CD14-positive monocyte (primary cell): Measurements from ENCODE around the gene CTNNA3. TPM values are rescaled to one million over a fixed set of nuclear protein-coding genes. Genes with fewer than 3 reads are reported as not detected.

Experiments
- DNase-seq, 3 donors: peaks; one replicate each; pipeline ENCODE4 v3.0.0-alpha.2; 2011 to 2022
- H2AFZ ChIP-seq: 2 replicates; pipeline ENCODE4 v1.6.0; 2012; ENCODE audit warnings: mild to moderate bottlenecking, low read depth, low read length, inconsistent platforms; ENCODE audit not compliant: insufficient read depth, poor library complexity, severe bottlenecking
- H3K27ac ChIP-seq, 2 donors: 1 replicate in 1 of 2; 2 replicates in 1 of 2; pipeline ENCODE4 v1.5.1; 2012 to 2013; ENCODE audit warnings: low read length in 2 of 2, control low read depth in 1 of 2, inconsistent platforms in 1 of 2, low read depth in 1 of 2, mild to moderate bottlenecking in 1 of 2
- H3K27me3 ChIP-seq, 2 donors: one replicate each; pipeline versions ENCODE4 v1.6.0 to v1.6.1; 2011 to 2013; ENCODE audit warnings: low read length in 2 of 2; ENCODE audit not compliant: control insufficient read depth in 2 of 2, insufficient read depth in 2 of 2
- H3K36me3 ChIP-seq, 2 donors: replicated peaks in 1 of 2; 1 replicate in 1 of 2; 2 replicates in 1 of 2; pipeline versions ENCODE4 v1.5.1 to v1.6.1; 2012 to 2013; ENCODE audit warnings: low read length in 2 of 2, control low read depth in 1 of 2, inconsistent platforms in 1 of 2, mild to moderate bottlenecking in 1 of 2; ENCODE audit not compliant: insufficient read depth in 2 of 2, control insufficient read depth in 1 of 2
- H3K4me1 ChIP-seq, 2 donors: 1 replicate in 1 of 2; 2 replicates in 1 of 2; pipeline versions ENCODE4 v1.5.1 to v1.6.1; 2012 to 2013; ENCODE audit warnings: low read length in 2 of 2, control low read depth in 1 of 2, inconsistent platforms in 1 of 2, mild to moderate bottlenecking in 1 of 2, moderate library complexity in 1 of 2; ENCODE audit not compliant: insufficient read depth in 2 of 2, control insufficient read depth in 1 of 2
- H3K4me2 ChIP-seq: replicated peaks from 2 replicates; pipeline ENCODE3; 2012; ENCODE audit warnings: low read length, moderate library complexity, mild to moderate bottlenecking; ENCODE audit not compliant: poor library complexity, severe bottlenecking; ENCODE audit errors: extremely low read depth
- H3K4me3 ChIP-seq, 3 experiments: fragments of 200-600 bp in 1 of 3; sonication (generic) in 1 of 3; replicated peaks in 1 of 3; 1 replicate in 2 of 3; 2 replicates in 1 of 3; pipeline ENCODE4 v1.5.1; 2011 to 2013; ENCODE audit warnings: low read length in 3 of 3, mild to moderate bottlenecking in 3 of 3, control low read depth in 2 of 3, low read depth in 2 of 3, inconsistent platforms in 1 of 3, moderate library complexity in 1 of 3
- H3K79me2 ChIP-seq: 2 replicates; pipeline ENCODE4 v1.6.0; 2012; ENCODE audit warnings: mild to moderate bottlenecking, control low read depth, inconsistent platforms, low read length, moderate library complexity; ENCODE audit not compliant: insufficient read depth
- H3K9ac ChIP-seq: 2 replicates; pipeline ENCODE4 v1.6.0; 2017; ENCODE audit warnings: low read length, mild to moderate bottlenecking; ENCODE audit not compliant: insufficient read depth, poor library complexity, severe bottlenecking
- H3K9me3 ChIP-seq, 2 donors: replicated peaks in 1 of 2; 1 replicate in 1 of 2; 2 replicates in 1 of 2; pipeline versions ENCODE4 v1.5.1 to v1.6.1; 2012 to 2013; ENCODE audit warnings: low read length in 2 of 2, control low read depth in 1 of 2; ENCODE audit not compliant: control insufficient read depth in 1 of 2, insufficient read depth in 1 of 2
- H4K20me1 ChIP-seq: 2 replicates; pipeline ENCODE4 v1.6.0; 2012; ENCODE audit warnings: mild to moderate bottlenecking, low read length, control low read depth, moderate library complexity; ENCODE audit not compliant: insufficient read depth
- H3K27ac Mint-ChIP-seq, 7 donors: one replicate each; pipeline ENCODE4 v1.8.0; 2020; ENCODE audit warnings: mild to moderate bottlenecking in 7 of 7, mixed read lengths in 7 of 7, moderate library complexity in 6 of 7, inconsistent platforms in 2 of 7
- H3K27me3 Mint-ChIP-seq, 3 donors: one replicate each; pipeline ENCODE4 v1.8.0; 2021 to 2022; ENCODE audit warnings: low read depth in 3 of 3, mild to moderate bottlenecking in 3 of 3, mixed read lengths in 3 of 3, moderate library complexity in 3 of 3, inconsistent platforms in 1 of 3
- H3K36me3 Mint-ChIP-seq, 2 donors: one replicate each; pipeline ENCODE4 v1.8.0; 2020; ENCODE audit warnings: mixed read lengths in 2 of 2, inconsistent platforms in 1 of 2, mild to moderate bottlenecking in 1 of 2
- H3K4me1 Mint-ChIP-seq: one replicate; pipeline ENCODE4 v1.8.0; 2020; ENCODE audit warnings: mild to moderate bottlenecking, mixed read lengths
- H3K4me3 Mint-ChIP-seq, 2 donors: one replicate each; pipeline ENCODE4 v1.8.0; 2020; ENCODE audit warnings: mild to moderate bottlenecking in 2 of 2, mixed read lengths in 2 of 2, moderate library complexity in 1 of 2
- H3K9me3 Mint-ChIP-seq, 7 donors: one replicate each; pipeline ENCODE4 v1.8.0; 2020 to 2022; ENCODE audit warnings: mixed read lengths in 7 of 7, mild to moderate bottlenecking in 6 of 7, moderate library complexity in 6 of 7, inconsistent platforms in 2 of 7
- CTCF ChIP-seq: fragments of 200-600 bp; IDR thresholded peaks from one replicate; pipeline ENCODE4 v1.8.0; 2022; ENCODE audit warnings: antibody characterized with exemption, mild to moderate bottlenecking
- WGBS: methylation state at CpG from one replicate; pipeline ENCODE4 v1.1.5; 2013; ENCODE audit warnings: missing lambda C conversion rate; ENCODE audit not compliant: insufficient coverage; 5-methylcytosine and 5-hydroxymethylcytosine counted together
- intact Hi-C, 2 donors: fragments of 100-400 bp; cut with micrococcal nuclease; formaldehyde crosslinking; loops; one replicate each; pipeline versions ENCODE4 v1.15.0 to v1.15.1; 2023
- polyA plus RNA-seq, 3 donors: library from polyadenylated mRNA; depleted of rRNA in 1 of 3; unstranded in 2 of 3; stranded (reverse) in 1 of 3; fragments of 300-500 nt in 2 of 3; fragments of >200 nt in 1 of 3; fragmentation: Illumina TruSeq in 2 of 3; gene quantifications; 1 replicate in 2 of 3; 2 replicates in 1 of 3; pipeline ENCODE4 v1.2.3, GENCODE V29; 2012 to 2021

Gene CTNNA3
- polyA plus RNA-seq, 3 donors: not detected

DNA sequence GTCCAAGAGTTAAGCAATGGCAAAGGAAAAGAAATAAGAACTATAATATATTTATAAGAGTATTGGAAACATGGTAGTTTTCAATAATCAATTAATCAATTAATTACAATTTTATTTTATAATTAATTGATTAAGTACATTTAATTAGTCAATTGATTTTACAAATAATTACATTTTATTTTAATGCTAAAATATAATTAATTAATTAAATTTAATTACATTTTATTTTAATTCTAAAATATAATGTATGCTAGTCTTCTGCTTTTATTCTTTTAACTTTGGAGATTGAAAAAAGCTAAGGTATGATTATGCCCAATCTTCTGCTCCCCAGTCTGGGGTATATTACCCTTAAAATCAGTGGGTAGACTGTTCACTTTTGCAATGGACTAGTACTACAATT, 1456.9 kb downstream of the CTNNA3 start:
- no peaks in the 10 kb centered on the region for H4K20me1 ChIP-seq
- TF ChIP-seq CTCF: no peak
- H3K36me3 ChIP-seq: no peaks in the 10 kb centered on the region
- no peak for DNase-seq
- no peak overlapping the region for H2AFZ ChIP-seq
- H3K4me1 ChIP-seq: no peaks in the 10 kb centered on the region
- H3K9ac ChIP-seq: no peak overlapping the region
- H3K27ac Mint-ChIP-seq: no peak overlapping the region
- no peak overlapping the region for H3K4me2 ChIP-seq
- intact Hi-C loops: no loop called here
- H3K9me3 Mint-ChIP-seq: peaks cover 0 to 6% (median 2%) of the 10 kb centered on the region in 7 donors
- H3K4me3 ChIP-seq: no peak overlapping the region
- peaks cover 5 to 6% of the 10 kb centered on the region in 2 donors for H3K9me3 ChIP-seq
- H3K36me3 Mint-ChIP-seq: no peaks in the 10 kb centered on the region
- no peaks in the 10 kb centered on the region for H3K27me3 ChIP-seq
- no peaks in the 10 kb centered on the region for H3K27me3 Mint-ChIP-seq
- no peak overlapping the region for H3K4me3 Mint-ChIP-seq
- H3K27ac ChIP-seq: no peak overlapping the region
- H3K4me1 Mint-ChIP-seq: no peaks in the 10 kb centered on the region
- H3K79me2 ChIP-seq: no peaks in the 10 kb centered on the region

DNA sequence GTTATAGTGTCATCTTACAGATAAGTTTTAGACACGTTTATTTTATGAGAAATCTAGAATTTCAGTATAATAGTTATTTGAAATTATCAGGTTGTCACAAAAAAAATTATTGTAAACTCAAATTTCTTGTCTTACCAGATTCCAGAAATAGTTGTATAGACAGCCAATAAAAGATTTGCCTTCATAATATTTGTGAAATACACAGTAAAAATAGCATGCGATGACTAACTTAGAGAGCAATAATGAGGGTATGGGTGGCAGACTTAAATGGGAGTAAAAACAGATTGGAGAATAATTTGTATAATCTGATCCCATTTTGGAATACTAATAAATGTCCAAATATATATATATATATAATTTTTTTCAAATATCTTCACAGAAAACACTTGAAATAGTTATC, 1457.7 kb downstream of the CTNNA3 start:
- WGBS: no CpG with 5 or more reads among the region's 2 CpGs
- no peak for TF ChIP-seq CTCF
- Histone ChIP-seq H3K4me2 (no peak overlapping the region), H3K36me3 (no peaks in the 10 kb centered on the region), H3K27me3 (no peaks in the 10 kb centered on the region), H3K4me1 (no peaks in the 10 kb centered on the region), H4K20me1 (no peaks in the 10 kb centered on the region), H3K9ac (no peak overlapping the region), H3K9me3 (no peaks in the 10 kb centered on the region), H3K4me3 (no peak overlapping the region), H2AFZ (no peak overlapping the region), H3K79me2 (no peaks in the 10 kb centered on the region), H3K27ac (no peak overlapping the region)
- H3K36me3 Mint-ChIP-seq: no peaks in the 10 kb centered on the region
- intact Hi-C loops: no loop called here
- H3K4me1 Mint-ChIP-seq: no peaks in the 10 kb centered on the region
- H3K9me3 Mint-ChIP-seq: no peaks in the 10 kb centered on the region
- H3K27ac Mint-ChIP-seq: no peak overlapping the region
- H3K27me3 Mint-ChIP-seq: no peaks in the 10 kb centered on the region
- no peak overlapping the region for H3K4me3 Mint-ChIP-seq
- no peak for DNase-seq
